Stimulated activated CD8-positive, alpha-beta memory T cell treated with anti-CD3 and anti-CD28 coated beads, Interleukin-7, amount 100 ng/mL, for 48 hours (primary cell): ENCODE measurements around the gene CADM2.
"Not testable (repeated sequence)": the region's sequence is repeated elsewhere in the genome, so short reads cannot be mapped to it uniquely, and the experiment has no call there.

Experiments used
- DNase-seq, 2 donors: peaks; one replicate each; pipeline ENCODE4 v3.0.0-alpha.2; 2020; ENCODE audit warnings: low read depth in 1 of 2; ENCODE audit errors: extremely low read depth in 1 of 2

CADM2 gene

GRCh38 chr3:85074003-85074402 lies 115.2 kb downstream of the CADM2 start:
- DNase-seq, result no peak

DNA sequence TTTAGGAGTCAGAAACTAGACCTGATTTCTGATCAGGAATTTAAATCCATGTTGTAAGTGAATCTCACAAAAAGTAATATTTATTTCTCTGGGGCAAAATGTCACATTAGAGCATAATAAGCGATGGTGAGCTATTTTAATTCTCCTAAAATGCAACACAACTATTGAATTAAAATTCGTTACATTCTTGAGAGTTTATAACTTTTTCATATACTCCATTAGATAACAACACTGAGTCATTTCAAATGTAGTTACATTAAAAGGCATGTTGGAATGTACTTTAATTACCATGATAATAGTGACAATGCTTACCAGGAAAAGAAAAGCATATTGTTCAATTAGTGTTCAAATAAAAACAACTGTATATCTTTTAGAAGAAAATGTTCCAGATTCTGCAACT lies 116.9 kb downstream of the CADM2 start:
- DNase-seq, result no peak

- DNase-seq, result no peak
Observed at GRCh38 chr3:85077018-85077417, 118.2 kb downstream of the CADM2 start.

GRCh38 chr3:85081191-85081906 lies 122.6 kb downstream of the CADM2 start:
- no peak for DNase-seq

DNA sequence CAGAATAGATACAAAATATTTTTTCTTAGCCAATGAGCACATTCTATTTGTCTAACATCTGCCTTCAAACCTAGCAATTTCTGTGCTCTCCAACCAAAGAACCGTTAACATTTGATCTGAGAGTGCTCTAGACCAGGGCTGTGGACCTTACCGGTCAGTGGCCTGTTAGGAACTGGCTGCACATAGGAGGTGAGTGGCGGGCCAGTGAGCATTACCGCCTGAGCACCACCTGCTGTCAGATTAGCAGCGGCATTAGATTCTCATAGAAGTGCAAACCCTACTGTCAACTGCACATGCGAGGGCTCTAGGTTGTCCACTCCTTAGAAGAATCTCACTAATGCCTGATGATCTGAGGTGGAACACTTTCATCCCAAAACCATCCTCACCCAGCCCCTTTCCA lies 131.7 kb downstream of the CADM2 start:
- DNase-seq, result no peak

DNA sequence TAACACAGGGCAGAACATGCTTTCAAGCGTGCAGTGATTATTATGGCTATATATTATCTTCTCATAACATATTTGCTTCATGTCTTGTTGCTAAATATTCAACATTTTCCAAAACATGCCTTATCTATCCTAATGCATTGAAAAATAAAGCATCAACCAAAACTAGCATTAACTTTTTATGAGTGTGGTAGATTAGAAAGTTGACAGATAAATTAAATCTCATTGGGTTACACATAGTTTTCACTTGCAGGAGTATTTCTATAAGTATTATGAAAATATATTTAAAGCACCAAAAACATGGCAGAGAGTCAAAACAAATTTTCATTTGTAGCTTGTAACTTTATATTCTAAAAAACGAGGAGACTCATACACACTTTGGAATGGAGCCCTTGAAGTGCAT lies 141.5 kb downstream of the CADM2 start:
- DNase-seq, result no peak

DNA sequence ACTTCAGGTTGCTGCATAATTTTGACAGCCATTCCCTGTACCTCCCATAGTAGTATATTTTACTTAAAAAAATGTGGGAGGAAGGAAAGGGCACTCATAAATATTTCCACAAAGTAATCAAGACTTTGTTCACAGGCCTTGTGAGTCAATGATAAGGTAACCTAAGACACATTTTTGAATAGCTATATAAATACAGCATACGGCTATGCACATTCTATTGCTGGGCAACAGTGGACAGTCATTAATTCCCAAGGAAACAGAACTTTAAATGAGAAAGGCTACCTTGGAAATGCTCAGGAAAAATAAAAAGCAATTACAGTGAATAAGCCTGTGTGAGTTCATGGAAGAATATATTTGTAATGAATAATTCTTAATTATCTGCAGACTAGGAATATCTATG lies 144.0 kb downstream of the CADM2 start:
- no peak for DNase-seq

DNA sequence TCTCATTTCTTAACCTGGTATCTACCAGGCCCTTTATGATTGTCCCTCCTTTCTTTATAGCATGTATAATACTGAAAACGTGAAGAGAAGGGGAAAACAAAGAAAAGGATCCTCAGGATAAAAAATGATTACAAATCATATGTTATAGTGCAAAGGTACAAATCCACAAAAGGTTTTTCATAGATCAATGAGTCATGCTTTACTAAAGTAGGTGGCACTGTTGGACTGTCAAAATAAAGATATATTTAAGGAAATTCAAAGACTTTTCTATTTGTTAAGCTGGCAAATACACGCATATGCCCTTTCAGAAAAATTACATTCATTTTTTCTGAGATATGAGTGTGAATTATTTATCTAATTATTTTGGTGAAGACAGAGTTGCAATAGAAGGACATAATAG lies 151.6 kb downstream of the CADM2 start:
- DNase-seq, result no peak

- DNase-seq, result no peak
Observed at GRCh38 chr3:85120879-85121278, 162.1 kb downstream of the CADM2 start.

DNA sequence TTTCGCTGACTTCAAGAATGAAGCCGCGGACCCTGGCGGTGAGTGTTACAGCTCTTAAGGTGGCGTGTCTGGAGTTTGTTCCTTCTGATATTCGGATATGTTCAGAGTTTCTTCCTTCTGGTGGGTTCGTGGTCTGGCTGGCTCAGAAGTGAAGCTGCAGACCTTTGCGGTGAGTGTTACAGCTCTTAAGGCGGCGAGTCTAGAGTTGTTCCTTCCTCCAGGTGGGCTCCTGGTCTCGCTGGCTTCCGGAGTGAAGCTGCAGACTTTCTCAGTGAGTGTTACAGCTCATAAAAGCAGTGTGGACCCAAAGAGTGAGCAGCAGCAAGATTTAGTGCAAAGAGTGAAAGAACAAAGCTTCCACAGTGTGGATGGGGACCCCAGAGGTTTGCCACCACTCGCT lies 174.1 kb downstream of the CADM2 start:
- not testable (repeated sequence) for DNase-seq

DNA sequence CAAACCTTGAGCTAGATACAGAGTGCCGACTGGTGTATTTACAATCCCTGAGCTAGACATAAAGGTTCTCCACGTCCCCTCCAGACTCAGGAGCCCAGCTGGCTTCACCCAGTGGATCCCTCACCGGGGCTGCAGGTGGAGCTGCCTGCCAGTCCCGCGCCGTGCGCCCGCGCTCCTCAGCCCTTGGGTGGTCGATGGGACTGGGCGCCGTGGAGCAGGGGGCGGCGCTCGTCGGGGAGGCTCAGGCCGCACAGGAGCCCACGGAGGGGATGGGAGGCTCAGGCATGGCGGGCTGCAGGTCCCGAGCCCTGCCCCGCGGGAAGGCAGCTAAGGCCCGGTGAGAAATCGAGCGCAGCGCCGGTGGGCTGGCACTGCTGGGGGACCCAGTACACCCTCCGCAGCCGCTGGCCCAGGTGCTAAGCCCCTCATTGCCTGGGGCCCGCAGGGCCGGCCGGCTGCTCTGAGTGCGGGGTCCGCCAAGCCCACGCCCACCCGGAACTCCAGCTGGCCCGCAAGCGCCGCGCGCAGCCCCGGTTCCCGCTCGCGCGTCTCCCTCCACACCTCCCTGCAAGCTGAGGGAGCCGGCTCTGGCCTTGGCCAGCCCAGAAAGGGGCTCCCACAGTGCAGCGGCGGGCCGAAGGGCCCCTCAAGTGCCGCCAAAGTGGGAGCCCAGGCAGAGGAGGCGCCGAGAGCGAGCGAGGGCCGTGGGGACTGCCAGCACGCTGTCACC lies 175.1 kb downstream of the CADM2 start:
- DNase-seq, result not testable (repeated sequence)

DNA sequence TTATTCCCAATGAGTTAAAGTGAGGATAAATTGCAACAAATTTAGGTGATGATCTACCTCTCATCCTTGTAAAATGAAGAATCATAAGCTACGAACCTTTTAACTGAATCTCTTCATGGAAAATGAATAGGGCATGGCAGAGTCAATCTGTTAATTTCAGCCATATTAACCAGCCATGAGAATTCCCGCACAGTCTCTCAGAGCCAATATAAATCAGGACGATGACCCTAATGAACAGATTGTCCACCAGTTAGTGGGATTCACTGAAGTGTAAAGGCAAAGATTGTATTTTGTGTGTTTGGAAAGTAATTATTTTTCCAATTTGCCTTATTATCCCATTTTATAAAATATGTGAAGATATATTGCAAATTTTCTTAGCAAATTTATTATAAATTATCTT lies 183.8 kb downstream of the CADM2 start:
- no peak for DNase-seq

DNA sequence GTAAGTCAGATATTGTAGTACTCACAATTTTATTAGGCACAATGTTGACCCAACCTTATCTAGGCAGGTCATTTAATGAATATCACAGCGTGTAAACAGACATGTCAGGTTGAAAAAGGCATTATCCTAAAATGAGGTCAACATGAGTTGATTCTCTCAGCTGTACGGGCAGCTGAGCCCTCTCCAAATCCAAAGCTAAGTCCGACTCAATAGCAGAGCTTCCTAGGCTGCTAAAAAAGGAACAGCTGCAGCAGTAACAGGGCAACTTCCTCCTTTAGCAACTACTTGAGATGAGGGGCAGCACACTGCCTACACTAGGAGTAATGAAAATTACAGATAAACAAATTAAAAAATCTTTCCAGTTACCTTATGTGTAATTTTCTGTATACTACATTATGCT lies 189.2 kb downstream of the CADM2 start:
- DNase-seq, result no peak

DNA sequence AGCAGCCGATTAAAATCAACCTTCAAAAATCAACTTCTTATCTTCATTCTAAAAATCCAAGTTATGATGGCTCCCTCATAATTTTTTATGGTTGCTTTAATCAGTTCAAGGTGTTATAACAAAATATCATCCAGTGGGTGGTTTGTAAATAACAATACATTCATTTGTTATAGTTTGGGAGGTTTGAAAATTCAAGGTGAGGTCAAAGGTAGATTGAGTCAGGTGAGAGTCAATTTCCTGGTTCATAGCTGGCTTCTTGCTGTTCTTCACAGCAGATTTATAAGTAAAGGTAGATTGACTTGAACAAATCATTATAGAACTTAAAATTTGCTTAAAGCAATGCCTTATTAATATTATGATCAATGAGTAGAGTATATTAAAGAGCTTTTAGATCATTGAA lies 192.8 kb downstream of the CADM2 start:
- no peak for DNase-seq

DNA sequence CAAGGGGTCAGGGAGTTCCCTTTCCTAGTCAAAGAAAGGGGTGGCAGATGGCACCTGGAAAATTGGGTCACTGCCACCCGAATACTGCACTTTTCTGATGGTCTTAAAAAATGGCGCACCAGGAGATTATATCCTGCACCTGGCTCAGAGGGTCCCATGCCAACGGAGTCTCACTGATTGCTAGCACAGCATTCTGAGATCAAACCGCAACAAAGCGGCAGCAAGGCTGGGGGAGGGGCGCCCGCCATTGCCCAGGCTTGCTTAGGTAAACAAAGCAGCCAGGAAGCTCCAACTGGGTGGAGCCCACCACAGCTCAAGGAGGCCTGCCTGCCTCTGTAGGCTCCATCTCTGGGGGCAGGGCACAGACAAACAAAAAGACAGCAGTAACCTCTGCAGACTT lies 194.5 kb downstream of the CADM2 start:
- DNase-seq, result not testable (repeated sequence)

GRCh38 chr3:85159376-85159775 lies 200.6 kb downstream of the CADM2 start:
- no peak for DNase-seq

DNA sequence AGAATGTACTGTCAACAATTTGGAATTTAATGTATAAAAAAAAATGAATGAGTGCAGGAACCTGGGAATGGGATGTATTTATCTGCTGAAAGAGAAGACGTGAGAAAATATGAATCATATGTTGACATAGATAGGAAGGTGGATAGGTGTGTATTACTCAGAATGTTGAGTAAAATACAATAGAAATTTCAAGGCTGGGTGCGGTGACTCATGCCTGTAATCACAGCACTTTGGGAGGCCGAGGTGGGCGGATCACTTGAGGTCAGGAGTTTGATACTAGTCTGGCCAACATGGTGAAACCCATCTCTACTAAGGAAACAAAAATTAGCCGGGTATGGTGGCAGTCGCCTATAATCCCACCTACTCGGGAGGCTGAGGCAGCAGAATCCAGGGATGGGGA lies 202.8 kb downstream of the CADM2 start:
- DNase-seq, result no peak

DNA sequence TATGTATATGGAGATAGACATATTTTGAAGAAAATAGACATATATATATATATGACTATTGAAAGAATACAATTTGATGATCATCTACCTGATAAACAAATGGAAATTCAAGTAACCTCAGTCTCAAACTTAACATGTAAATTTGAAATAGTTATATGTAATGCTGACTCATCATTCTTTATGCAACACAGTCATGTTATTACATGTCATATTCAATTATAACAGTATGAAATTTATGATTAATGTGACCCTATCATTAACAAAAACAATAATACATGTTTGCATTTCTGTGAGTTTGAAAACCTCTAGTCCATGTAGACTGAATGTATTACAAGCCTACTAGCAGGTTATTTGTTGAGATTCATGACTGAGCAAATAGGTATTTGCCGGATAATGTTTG lies 204.1 kb downstream of the CADM2 start:
- no peak for DNase-seq

DNA sequence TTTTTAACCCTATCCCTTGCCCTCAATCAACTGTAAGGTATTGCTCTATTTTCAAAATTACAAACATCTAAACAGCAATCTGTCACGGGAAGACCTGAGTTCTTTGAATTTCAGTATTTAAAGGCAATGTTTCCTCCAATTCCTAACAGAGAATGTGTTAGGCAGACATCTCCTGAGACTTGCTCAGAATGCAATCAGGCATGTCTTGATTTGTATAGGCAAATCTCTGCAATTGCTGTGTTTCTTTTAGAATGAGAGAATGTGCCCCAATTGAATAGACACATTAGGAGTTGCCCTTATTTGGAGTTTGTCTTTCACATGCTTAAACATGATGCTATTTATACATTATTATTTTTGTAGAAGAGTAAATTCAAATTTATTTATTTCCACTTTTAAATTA lies 205.6 kb downstream of the CADM2 start:
- no peak for DNase-seq

DNA sequence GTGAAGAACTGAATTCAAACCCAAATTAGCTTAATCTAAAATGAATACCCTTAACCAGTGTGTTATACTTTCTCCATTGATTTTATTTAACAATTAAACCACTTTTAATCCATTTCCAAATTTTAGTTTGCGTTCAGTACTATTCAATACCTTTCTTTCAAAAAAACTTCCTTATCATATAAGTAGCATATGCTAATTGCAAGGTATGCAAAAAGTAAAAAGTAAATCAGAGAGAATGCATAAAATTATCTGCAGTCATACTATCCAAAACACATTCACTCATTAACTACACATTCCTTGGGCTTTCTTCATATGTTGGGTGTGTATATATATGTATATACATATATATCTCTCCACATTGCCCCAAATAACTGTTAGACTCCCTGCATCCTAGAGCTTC lies 208.8 kb downstream of the CADM2 start:
- no peak for DNase-seq

DNA sequence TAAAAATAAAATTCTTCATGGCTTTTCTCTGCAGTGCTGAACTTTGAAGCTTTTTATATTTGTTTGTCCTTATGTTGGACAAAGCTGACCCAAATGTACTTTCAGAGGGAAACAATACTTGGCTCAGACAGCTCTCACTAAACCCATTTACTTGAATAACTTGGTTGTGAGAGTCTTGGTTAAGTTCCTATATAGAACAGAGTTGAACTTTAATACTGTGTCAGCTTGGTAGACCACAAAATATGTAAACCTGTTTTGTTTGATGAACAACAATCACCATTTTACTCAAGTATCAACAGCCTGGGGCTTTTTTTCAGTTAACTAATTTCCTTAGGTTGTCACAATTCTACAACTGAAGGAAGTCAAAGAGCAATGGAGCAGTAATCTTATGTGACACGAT lies 211.9 kb downstream of the CADM2 start:
- no peak for DNase-seq

DNA sequence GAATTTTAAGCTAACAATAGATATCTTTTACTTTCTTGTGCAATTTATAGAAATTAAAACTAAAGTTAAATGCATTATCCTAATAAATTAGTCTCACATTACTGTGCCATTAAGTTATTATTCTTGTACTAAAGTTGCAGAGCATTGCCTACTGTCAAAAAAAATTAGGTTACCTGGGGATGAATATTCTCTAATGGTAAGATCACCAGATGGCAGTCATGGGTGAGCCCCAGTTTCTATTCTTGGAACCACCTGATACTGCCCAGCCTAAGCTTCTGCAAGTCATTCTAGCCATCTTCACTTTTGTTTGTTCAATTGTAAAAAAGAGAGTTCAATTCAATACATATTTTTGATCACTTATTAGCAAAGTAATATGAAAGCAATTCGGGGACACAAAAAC lies 213.2 kb downstream of the CADM2 start:
- DNase-seq, result no peak

DNA sequence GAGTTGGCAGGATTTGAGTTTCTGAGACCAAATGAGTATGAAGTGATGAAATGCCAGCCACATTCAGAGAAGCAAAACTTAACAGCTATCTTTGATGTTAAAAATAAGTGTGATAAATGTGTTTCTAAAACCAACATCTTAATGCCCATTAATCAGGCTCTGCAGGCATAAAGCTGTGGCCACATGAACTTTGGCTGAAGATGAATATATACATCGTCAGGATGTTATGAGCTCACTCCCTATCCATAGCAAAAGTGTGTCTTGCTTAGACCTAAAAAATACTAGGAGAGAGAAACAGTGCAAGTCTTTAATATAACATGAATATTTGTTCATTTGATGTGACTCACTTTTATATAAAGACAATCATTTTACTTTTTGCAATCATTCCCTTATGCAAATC lies 218.0 kb downstream of the CADM2 start:
- DNase-seq, result no peak
